DND-41 (cell line): ENCODE measurements around the gene RNF130.

Experiments used
- EZH2 ChIP-seq: IDR thresholded peaks from 3 replicates; pipeline ENCODE4 v1.6.1; 2012; ENCODE audit warnings: borderline replicate concordance, low read depth, mild to moderate bottlenecking, moderate library complexity, low read length, inconsistent platforms; ENCODE audit not compliant: severe bottlenecking
- TF ChIP-seq, protein P1 (sequence below): IDR thresholded peaks from 2 replicates; pipeline ENCODE4 v1.5.1; 2012; ENCODE audit warnings: borderline replicate concordance, low read length, moderate library complexity, mild to moderate bottlenecking; ENCODE audit not compliant: poor library complexity, severe bottlenecking; ENCODE audit errors: extremely low read depth

- TF ChIP-seq, protein P1, sequence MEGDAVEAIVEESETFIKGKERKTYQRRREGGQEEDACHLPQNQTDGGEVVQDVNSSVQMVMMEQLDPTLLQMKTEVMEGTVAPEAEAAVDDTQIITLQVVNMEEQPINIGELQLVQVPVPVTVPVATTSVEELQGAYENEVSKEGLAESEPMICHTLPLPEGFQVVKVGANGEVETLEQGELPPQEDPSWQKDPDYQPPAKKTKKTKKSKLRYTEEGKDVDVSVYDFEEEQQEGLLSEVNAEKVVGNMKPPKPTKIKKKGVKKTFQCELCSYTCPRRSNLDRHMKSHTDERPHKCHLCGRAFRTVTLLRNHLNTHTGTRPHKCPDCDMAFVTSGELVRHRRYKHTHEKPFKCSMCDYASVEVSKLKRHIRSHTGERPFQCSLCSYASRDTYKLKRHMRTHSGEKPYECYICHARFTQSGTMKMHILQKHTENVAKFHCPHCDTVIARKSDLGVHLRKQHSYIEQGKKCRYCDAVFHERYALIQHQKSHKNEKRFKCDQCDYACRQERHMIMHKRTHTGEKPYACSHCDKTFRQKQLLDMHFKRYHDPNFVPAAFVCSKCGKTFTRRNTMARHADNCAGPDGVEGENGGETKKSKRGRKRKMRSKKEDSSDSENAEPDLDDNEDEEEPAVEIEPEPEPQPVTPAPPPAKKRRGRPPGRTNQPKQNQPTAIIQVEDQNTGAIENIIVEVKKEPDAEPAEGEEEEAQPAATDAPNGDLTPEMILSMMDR, result no peak
- no peak for TF ChIP-seq EZH2
These were observed 31.0 kb downstream of the RNF130 start for GRCh38 chr5:180040287-180041214.
